ENCODE measurements around the gene RBFOX2.
A peak's percentile ranks its signal among the peaks of the same experiment; 100 is the strongest.
"Not testable (repeated sequence)": the region's sequence is repeated elsewhere in the genome, so short reads cannot be mapped to it uniquely, and the experiment has no call there.

RBFOX2 gene

GRCh38 chr22:36042240-36042639, 13.6 kb upstream of the RBFOX2 start:
- no peak for DNase-seq

- DNase-seq = no peak
Observed at GRCh38 chr22:36039125-36039524, 10.5 kb upstream of the RBFOX2 start.

- no peak for DNase-seq
Observed at GRCh38 chr22:36037102-36037758, 8.6 kb upstream of the RBFOX2 start.

- no peak for DNase-seq
Observed at GRCh38 chr22:36036167-36036624, 7.6 kb upstream of the RBFOX2 start.

- no peak for DNase-seq
Observed at GRCh38 chr22:36032611-36033010, 4.0 kb upstream of the RBFOX2 start.

- no peak for DNase-seq
Observed at GRCh38 chr22:36029406-36029755, 757 bp upstream of the RBFOX2 start.

- DNase-seq = peak in 2 of 6 experiments; percentile 35 to 40
Observed at GRCh38 chr22:36027935-36028645, 534 bp downstream of the RBFOX2 start.

GRCh38 chr22:36027579-36027934, 1.1 kb downstream of the RBFOX2 start:
- peak in 3 of 6 experiments; percentile 7 to 27 (median 13) for DNase-seq

- no peak for DNase-seq
Observed at GRCh38 chr22:36026741-36027140, 1.9 kb downstream of the RBFOX2 start.

GRCh38 chr22:36022697-36023096, 5.9 kb downstream of the RBFOX2 start:
- no peak for DNase-seq

- peak in 1 of 6 experiments; percentile 8 for DNase-seq
Observed at GRCh38 chr22:36022162-36022561, 6.5 kb downstream of the RBFOX2 start.

- DNase-seq = no peak
Observed at GRCh38 chr22:36021606-36022153, 6.9 kb downstream of the RBFOX2 start.

GRCh38 chr22:36020865-36021264, 7.8 kb downstream of the RBFOX2 start:
- DNase-seq = not testable (repeated sequence)

GRCh38 chr22:36017651-36018091, 11.0 kb downstream of the RBFOX2 start:
- DNase-seq = no peak

GRCh38 chr22:36016684-36017083, 11.9 kb downstream of the RBFOX2 start:
- DNase-seq = no peak

GRCh38 chr22:36015811-36016529, 12.7 kb downstream of the RBFOX2 start:
- no peak for DNase-seq

GRCh38 chr22:36015155-36015810, 13.3 kb downstream of the RBFOX2 start:
- no peak for DNase-seq

- no peak for DNase-seq
Observed at GRCh38 chr22:36014546-36015074, 14.0 kb downstream of the RBFOX2 start.

- DNase-seq = no peak
Observed at GRCh38 chr22:36012332-36012731, 16.3 kb downstream of the RBFOX2 start.

GRCh38 chr22:36010882-36011281, 17.7 kb downstream of the RBFOX2 start:
- no peak for DNase-seq

- no peak for DNase-seq
Observed at GRCh38 chr22:36010090-36010489, 18.5 kb downstream of the RBFOX2 start.

GRCh38 chr22:36009085-36009484, 19.5 kb downstream of the RBFOX2 start:
- no peak for DNase-seq

- no peak for DNase-seq
Observed at GRCh38 chr22:36008565-36008964, 20.1 kb downstream of the RBFOX2 start.
